K562 (cell line): Measurements from ENCODE around the gene FLAD1. TPM values are rescaled to one million over a fixed set of nuclear protein-coding genes. Genes with fewer than 3 reads are reported as not detected.

Experiments used
- ARID2 ChIP-seq: fragments of 450-650 bp; IDR thresholded peaks from 2 replicates; pipeline ENCODE4 v1.6.1; 2017; ENCODE audit warnings: antibody characterized with exemption, mild to moderate bottlenecking
- CBX5 ChIP-seq: IDR thresholded peaks from 2 replicates; pipeline ENCODE4 v1.6.1; 2014; ENCODE audit warnings: low read depth, borderline replicate concordance
- CGGBP1 ChIP-seq: fragments of 250-450 bp; sonication (Bioruptor Pico); IDR thresholded peaks from 2 replicates; pipeline ENCODE4 v1.9.0; 2021; ENCODE audit warnings: mild to moderate bottlenecking
- DMBX1 ChIP-seq: fragments of 250-450 bp; sonication (Bioruptor Pico); IDR thresholded peaks from 2 replicates; pipeline ENCODE4 v1.8.0; 2022; ENCODE audit warnings: inconsistent platforms, mild to moderate bottlenecking, moderate library complexity, borderline replicate concordance
- HDGF ChIP-seq: fragments of 450-650 bp; IDR thresholded peaks from 2 replicates; pipeline ENCODE4 v1.6.1; 2016
- MYBL2 ChIP-seq, 2 experiments: fragments of 450-650 bp in 1 of 2; sonication (generic) in 1 of 2; formaldehyde crosslinking in 1 of 2; IDR thresholded peaks; 2 replicates each; pipeline versions ENCODE4 v1.6.1 to v1.8.1; 2017 to 2022; ENCODE audit warnings: borderline replicate concordance in 1 of 2, inconsistent platforms in 1 of 2, low read depth in 1 of 2, mild to moderate bottlenecking in 1 of 2, missing genetic modification reagents in 1 of 2, moderate library complexity in 1 of 2
- NFE2L1 ChIP-seq: fragments of 450-650 bp; IDR thresholded peaks from 2 replicates; pipeline ENCODE4 v1.6.1; 2016; ENCODE audit warnings: missing genetic modification characterization, low read depth, mild to moderate bottlenecking, missing compliant biosample characterization, moderate library complexity, borderline replicate concordance
- PHF20 ChIP-seq: fragments of 450-650 bp; IDR thresholded peaks from 2 replicates; pipeline ENCODE4 v1.6.1; 2018; ENCODE audit not compliant: partially characterized antibody
- RAD51 ChIP-seq: fragments of 450-650 bp; IDR thresholded peaks from 2 replicates; pipeline ENCODE4 v1.7.1; 2016; ENCODE audit warnings: low read depth, mild to moderate bottlenecking, borderline replicate concordance
- SAP30 ChIP-seq: fragments of 200-600 bp; sonication (generic); IDR thresholded peaks from 2 replicates; pipeline ENCODE4 v1.6.1; 2012; ENCODE audit warnings: borderline replicate concordance, low read depth, mild to moderate bottlenecking, moderate library complexity, low read length, control low read depth, inconsistent platforms; ENCODE audit not compliant: insufficient read depth, poor library complexity, severe bottlenecking
- SP1 ChIP-seq: sonication (generic); formaldehyde crosslinking; IDR thresholded peaks from 2 replicates; pipeline ENCODE4 v1.8.1; 2022; ENCODE audit warnings: mild to moderate bottlenecking, missing genetic modification reagents
- THAP7 ChIP-seq: fragments of 250-450 bp; sonication (Bioruptor Pico); IDR thresholded peaks from 2 replicates; pipeline ENCODE4 v1.5.0; 2021
- TOE1 ChIP-seq, 2 experiments: fragments of 450-650 bp in 1 of 2; sonication (generic) in 1 of 2; formaldehyde crosslinking in 1 of 2; IDR thresholded peaks; 2 replicates each; pipeline versions ENCODE4 v1.7.1 to v1.8.0; 2016 to 2022; ENCODE audit warnings: borderline replicate concordance in 2 of 2, mild to moderate bottlenecking in 2 of 2, antibody characterized with exemption in 1 of 2, inconsistent platforms in 1 of 2, low read depth in 1 of 2, missing genetic modification reagents in 1 of 2, moderate library complexity in 1 of 2
- WHSC1 ChIP-seq: IDR thresholded peaks from one replicate; pipeline ENCODE4 v1.6.1; 2012; ENCODE audit warnings: low read length, control low read depth, inconsistent platforms
- ZNF12 ChIP-seq: sonication (generic); formaldehyde crosslinking; IDR thresholded peaks from 2 replicates; pipeline ENCODE4 v1.4.0; 2020; ENCODE audit warnings: mild to moderate bottlenecking, missing genetic modification reagents
- ZNF398 ChIP-seq: fragments of 250-450 bp; sonication (Bioruptor Pico); IDR thresholded peaks from 2 replicates; pipeline ENCODE4 v1.8.0; 2021; ENCODE audit warnings: moderate library complexity, mild to moderate bottlenecking, inconsistent platforms
- ZNF609 ChIP-seq: sonication (generic); formaldehyde crosslinking; IDR thresholded peaks from 2 replicates; pipeline ENCODE4 v1.8.1; 2023; ENCODE audit warnings: missing genetic modification reagents, mild to moderate bottlenecking, borderline replicate concordance
- ZNF717 ChIP-seq: fragments of 250-450 bp; sonication (Bioruptor Pico); IDR thresholded peaks from 2 replicates; pipeline ENCODE4 v1.5.0; 2021
- polyA plus RNA-seq, 8 experiments: library from polyadenylated mRNA; depleted of rRNA in 4 of 8; stranded (reverse) in 5 of 8; unstranded in 3 of 8; fragments of >200 nt; fragmentation: Nextera tagmentation in 2 of 8; fragmentation: Illumina TruSeq in 1 of 8; extraction: Ambion mirVana in 2 of 8; extraction: Trizol in 1 of 8; gene quantifications; 2 replicates each; pipeline versions ENCODE4 v1.2.1 to v1.2.3, GENCODE V29; 2011 to 2014; ENCODE audit warnings: inconsistent platforms in 1 of 8, missing spikeins in 1 of 8
- total RNA-seq, 7 experiments: library from RNA; depleted of rRNA in 6 of 7; stranded (reverse); fragments of >200 nt in 6 of 7; fragmentation: Illumina TruSeq in 2 of 7; extraction: Trizol in 2 of 7; gene quantifications; 2 replicates each; pipeline versions ENCODE4 v1.2.1 to v1.2.3, GENCODE V29; 2011 to 2021; ENCODE audit warnings: low replicate concordance in 1 of 7

Gene FLAD1
- total and polyA plus RNA-seq, 9 of the 15 experiments (the other 6 are each of a cell fraction or from before 2014, with no cell fraction given), result 24.9 to 85.8 (median 67.0) TPM

GRCh38 chr1:154937085-154937987, 45.8 kb upstream of the FLAD1 start (continued):
- TF ChIP-seq ZNF609 (CRISPR knock-in tag), result no peak
- no peak for TF ChIP-seq MYBL2 (IDR thresholded peaks at IDR 0.05; ENCODE audit: low read depth)
- TF ChIP-seq MYBL2 (CRISPR knock-in tag; IDR thresholded peaks at IDR 0.05; ENCODE audit: borderline replicate concordance), result no peak
- no peak for TF ChIP-seq ZNF717 (CRISPR knock-in tag)
- no peak for TF ChIP-seq WHSC1
- TF ChIP-seq CBX5, result no peak
- no peak for TF ChIP-seq PHF20
- no peak for TF ChIP-seq SAP30
- 0 out of 2 replicates have a peak, but pooled peaks have one; percentile 16 for TF ChIP-seq RAD51
- TF ChIP-seq NFE2L1, result no peak
- TF ChIP-seq HDGF, result no peak
- no peak for TF ChIP-seq ZNF12 (CRISPR knock-in tag)
- TF ChIP-seq THAP7 (CRISPR knock-in tag), result no peak
- no peak for TF ChIP-seq ARID2
- TF ChIP-seq TOE1 (IDR thresholded peaks at IDR 0.05; ENCODE audit: borderline replicate concordance), result peak; percentile 96
- no peak for TF ChIP-seq TOE1 (CRISPR knock-in tag; IDR thresholded peaks at IDR 0.05; ENCODE audit: borderline replicate concordance, low read depth)
- TF ChIP-seq SP1 (CRISPR knock-in tag), result peak; percentile 82; the same call in 1 of the 2 replicates
- TF ChIP-seq ZNF398 (CRISPR knock-in tag), result no peak
- no peak for TF ChIP-seq DMBX1 (CRISPR knock-in tag)
- no peak for TF ChIP-seq CGGBP1 (CRISPR knock-in tag)
